Sigmoid colon (tissue), 7 donors: Measurements from ENCODE around the gene TMEM259. TPM values are rescaled to one million over a fixed set of nuclear protein-coding genes. Genes with fewer than 3 reads are reported as not detected.

ENCODE experiments used
- DNase-seq: peaks from one replicate; pipeline ENCODE4 v3.0.0-alpha.2; 2019
- H3K27ac ChIP-seq, 4 donors: fragments of 200-600 bp; sonication (generic); one replicate each; pipeline ENCODE4 v1.5.1; 2016 to 2019; ENCODE audit warnings: mild to moderate bottlenecking in 1 of 4
- H3K27me3 ChIP-seq, 3 donors: fragments of 200-600 bp; sonication (generic); one replicate each; pipeline ENCODE4 v1.5.1; 2019; ENCODE audit warnings: mild to moderate bottlenecking in 1 of 3
- H3K36me3 ChIP-seq, 4 donors: fragments of 200-600 bp; sonication (generic); one replicate each; pipeline ENCODE4 v1.5.1; 2016 to 2019
- H3K4me1 ChIP-seq, 4 donors: fragments of 200-600 bp; sonication (generic); one replicate each; pipeline ENCODE4 v1.5.1; 2017 to 2019
- H3K4me3 ChIP-seq, 4 donors: fragments of 200-600 bp; sonication (generic); one replicate each; pipeline ENCODE4 v1.5.1; 2017 to 2019; ENCODE audit warnings: mild to moderate bottlenecking in 2 of 4, moderate library complexity in 1 of 4
- H3K9me3 ChIP-seq, 4 donors: fragments of 200-600 bp in 3 of 4; sonication (generic) in 3 of 4; one replicate each; pipeline versions ENCODE4 v1.5.1 to v1.6.1; 2013 to 2019
- CTCF ChIP-seq, 4 experiments: fragments of 450-650 bp in 3 of 4; fragments of 200-600 bp in 1 of 4; IDR thresholded peaks; one replicate each; pipeline ENCODE4 v1.5.1; 2016 to 2019; ENCODE audit warnings: antibody characterized with exemption in 4 of 4, mild to moderate bottlenecking in 3 of 4, moderate library complexity in 2 of 4
- EP300 ChIP-seq, 4 donors: sonication (generic); formaldehyde crosslinking; IDR thresholded peaks; one replicate each; pipeline ENCODE4 v1.6.1; 2017; ENCODE audit warnings: antibody characterized with exemption in 4 of 4
- POLR2A ChIP-seq, 2 donors: fragments of 450-650 bp; IDR thresholded peaks; one replicate each; pipeline ENCODE4 v1.6.1; 2016; ENCODE audit warnings: antibody characterized with exemption in 2 of 2, mild to moderate bottlenecking in 2 of 2, moderate library complexity in 2 of 2
- POLR2AphosphoS5 ChIP-seq, 4 donors: sonication (generic); formaldehyde crosslinking; IDR thresholded peaks; one replicate each; pipeline ENCODE4 v1.6.1; 2017; ENCODE audit warnings: antibody characterized with exemption in 4 of 4
- WGBS, 2 donors: extraction: QIAGEN DNeasy Blood & Tissue Kit; methylation state at CpG; one replicate each; pipeline ENCODE4 v1.1.7; 2013; 5-methylcytosine and 5-hydroxymethylcytosine counted together
- intact Hi-C: fragments of 100-400 bp; cut with DNase I; formaldehyde crosslinking; loops from one replicate; pipeline ENCODE4 v1.15.1; 2023
- polyA plus RNA-seq, 3 donors: library from polyadenylated mRNA; stranded (reverse); fragments of 200-250 nt; gene quantifications; one replicate each; pipeline ENCODE4 v1.2.3, GENCODE V29; 2013
- total RNA-seq, 4 donors: library from RNA; depleted of rRNA; stranded (reverse); fragments of >200 nt; gene quantifications; one replicate each; pipeline ENCODE4 v1.1.0, GENCODE V29; 2016
- donor health status: healthy with polysubstance abuse.
- donor health status: Bipolar disorder and iron deficiency.
- donor health status: healthy.

TMEM259 gene
- total and polyA plus RNA-seq, 7 donors = 19.2 to 232 (median 94.5) TPM

- Histone ChIP-seq H3K9me3 (no peaks in the 10 kb centered on the region), H3K4me1 (peaks cover 0 to 32% (median 12%) of the 10 kb centered on the region in 4 donors), H3K27ac (peak overlapping the region in 2 of 4 donors; percentile 61 to 64), H3K36me3 (peaks cover 35 to 55% (median 46%) of the 10 kb centered on the region in 4 donors), H3K4me3 (no peak overlapping the region), H3K27me3 (no peaks in the 10 kb centered on the region)
- WGBS, 2 donors = 91 to 95% methylated on average over 56 of the region's 56 CpGs
- TF ChIP-seq EP300 (IDR thresholded peaks at IDR 0.05) = no peak
- TF ChIP-seq CTCF (IDR thresholded peaks at IDR 0.05) = no peak
- no peak for TF ChIP-seq POLR2AphosphoS5 (IDR thresholded peaks at IDR 0.05)
- TF ChIP-seq POLR2A (IDR thresholded peaks at IDR 0.05) = no peak
- DNase-seq = no peak
- intact Hi-C loops = no loop called here
Observed at GRCh38 chr19:1010586-1011510, 10.1 kb downstream of the TMEM259 start.

GRCh38 chr19:1009981-1010538 is 10.9 kb downstream of the TMEM259 start:
- H3K36me3 ChIP-seq = peaks cover 35 to 55% (median 46%) of the 10 kb centered on the region in 4 donors
- intact Hi-C loops = no loop called here
- 89 to 90% methylated on average over 29 of the region's 29 CpGs for WGBS, 2 donors

GRCh38 chr19:1009041-1009980 is 11.6 kb downstream of the TMEM259 start:
- intact Hi-C loops = no loop called here
- peaks cover 0 to 16% (median 0%) of the 10 kb centered on the region in 4 donors for H3K4me1 ChIP-seq
- no peak for DNase-seq
- no peak for TF ChIP-seq POLR2A (IDR thresholded peaks at IDR 0.05)
- no peak for TF ChIP-seq EP300 (IDR thresholded peaks at IDR 0.05)
- TF ChIP-seq CTCF (IDR thresholded peaks at IDR 0.05) = no peak
- TF ChIP-seq POLR2AphosphoS5 (IDR thresholded peaks at IDR 0.05) = no peak
- H3K9me3 ChIP-seq = no peaks in the 10 kb centered on the region
- WGBS, 2 donors = 82 to 83% methylated on average over 92 of the region's 92 CpGs
- peak overlapping the region in 3 of 4 donors; percentile 1 to 64 (median 61) for H3K27ac ChIP-seq
- H3K36me3 ChIP-seq = peaks cover 35 to 52% (median 46%) of the 10 kb centered on the region in 4 donors
- no peak overlapping the region for H3K4me3 ChIP-seq
- H3K27me3 ChIP-seq = no peaks in the 10 kb centered on the region

More at GRCh38 chr19:1009981-1010538, 10.9 kb downstream of the TMEM259 start:
- Histone ChIP-seq H3K4me3 (no peak overlapping the region), H3K27ac (peak overlapping the region in 3 of 4 donors; percentile 1 to 64 (median 61)), H3K27me3 (no peaks in the 10 kb centered on the region), H3K4me1 (peaks cover 0 to 24% (median 5%) of the 10 kb centered on the region in 4 donors), H3K9me3 (no peaks in the 10 kb centered on the region)
- TF ChIP-seq CTCF (IDR thresholded peaks at IDR 0.05) = no peak
- TF ChIP-seq EP300 (IDR thresholded peaks at IDR 0.05) = no peak
- TF ChIP-seq POLR2AphosphoS5 (IDR thresholded peaks at IDR 0.05) = no peak
- TF ChIP-seq POLR2A (IDR thresholded peaks at IDR 0.05) = no peak
- no peak for DNase-seq

- Histone ChIP-seq H3K4me3 (no peak overlapping the region), H3K9me3 (no peaks in the 10 kb centered on the region), H3K4me1 (peaks cover 0 to 12% (median 0%) of the 10 kb centered on the region in 4 donors), H3K27ac (peak overlapping the region in 3 of 4 donors; percentile 1 to 64 (median 61)), H3K36me3 (peaks cover 31 to 43% (median 38%) of the 10 kb centered on the region in 4 donors), H3K27me3 (peaks cover 0 to 2% (median 0%) of the 10 kb centered on the region in 3 donors)
- intact Hi-C loops = no loop called here
- TF ChIP-seq POLR2AphosphoS5 (IDR thresholded peaks at IDR 0.05) (no peak), EP300 (IDR thresholded peaks at IDR 0.05) (no peak), POLR2A (IDR thresholded peaks at IDR 0.05) (no peak), CTCF (IDR thresholded peaks at IDR 0.05) (no peak)
- WGBS, 2 donors = 93 to 94% methylated on average over 45 of the region's 45 CpGs
- DNase-seq = no peak
Observed at GRCh38 chr19:1008268-1009040, 12.5 kb downstream of the TMEM259 start.
